ENCODE measurements around the gene RAB11B. TPM values are rescaled to one million over a fixed set of nuclear protein-coding genes. Genes with fewer than 3 reads are reported as not detected.
A peak's percentile ranks its signal among the peaks of the same experiment; 100 is the strongest.
"Not testable (repeated sequence)": the region's sequence is repeated elsewhere in the genome, so short reads cannot be mapped to it uniquely, and the experiment has no call there.

RAB11B gene
- total RNA-seq (2022) (67.2 and 73.3 TPM in 2 replicates), Bru-seq, nascent RNA (percentile 60 among the genes with signal in this experiment), BruChase-seq, experiment 1, labeled RNA remaining after a 6-hour chase (percentile 78 among the genes with signal in this experiment), BruChase-seq, experiment 2, labeled RNA remaining after a 2-hour chase (percentile 62 among the genes with signal in this experiment)
- long read RNA-seq, transcript RAB11B-201 (5 exons, 1,751 nt), result major isoform, 188 of 231 reads
- long read RNA-seq, transcript RAB11B-202 (4 exons, 894 nt), result minor isoform, 30 of 231 reads
- long read RNA-seq, partial matches to known transcripts, result 9 of 231 reads
- long read RNA-seq, other reads (novel, unspliced or antisense), result 4 of 231 reads

DNA sequence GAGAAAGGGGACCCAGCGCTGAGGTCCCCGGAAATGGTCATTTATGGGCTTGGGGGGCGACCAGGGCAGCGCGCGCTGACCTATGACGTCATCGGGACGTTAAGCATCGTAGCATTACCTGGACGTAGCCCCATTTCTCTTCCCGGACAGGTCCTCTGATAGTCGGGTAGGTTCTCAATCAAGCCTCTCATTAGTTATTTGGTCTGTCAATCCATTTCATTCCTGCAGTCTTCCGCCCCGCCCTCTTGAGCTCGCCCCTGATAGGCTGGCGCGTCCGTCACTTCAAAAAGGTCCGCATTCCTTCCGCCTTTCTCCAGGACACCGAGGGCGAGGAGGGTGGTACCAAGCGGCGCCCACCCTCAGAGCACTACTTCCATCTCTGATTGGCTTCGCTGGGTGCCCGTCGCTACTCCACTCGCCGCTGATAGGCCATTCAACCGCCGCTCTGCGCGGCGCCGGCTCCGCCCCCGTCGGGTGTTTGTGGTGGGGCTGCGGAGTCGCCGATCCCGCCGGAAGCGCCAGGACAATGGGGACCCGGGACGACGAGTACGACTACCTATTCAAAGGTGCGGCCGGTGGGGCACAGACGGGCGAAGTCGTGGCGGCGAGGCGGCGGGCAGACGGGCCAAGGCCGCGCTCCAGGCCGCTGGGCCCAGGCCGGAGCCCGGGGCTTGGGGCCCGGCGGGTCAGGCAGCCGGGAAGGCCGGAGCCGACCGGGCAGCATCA, at the start of gene RAB11B:
RAB11B (plus strand) TSS at position 470 of the 726 bp plus-strand sequence; CDS start at position 527, 57 bp downstream.
- intact Hi-C loops (cut with micrococcal nuclease), result loop anchor here (2.0 kb wide), 1 partner anchor 27 kb away; no protein-coding TSS in a partner anchor
- no TSS peak for BruUV-seq (replicated peaks)
- Mint-ChIP-seq H3K4me1 (ENCODE audit: insufficient read depth, unreplicated experiment) (peaks cover 13% of the 10 kb centered on the region), H3K9me3 (ENCODE audit: unreplicated experiment) (no peaks in the 10 kb centered on the region), H3K27ac (ENCODE audit: low read depth, unreplicated experiment) (peak within 1 kb of the TSS; percentile 96), H3K27me3 (ENCODE audit: insufficient read depth, unreplicated experiment) (no peaks in the 10 kb centered on the region), H3K36me3 (ENCODE audit: insufficient read depth, unreplicated experiment) (peaks cover 15% of the 10 kb centered on the region), H3K4me3 (ENCODE audit: unreplicated experiment) (peak within 1 kb of the TSS; percentile 91)
- TF ChIP-seq, protein P1, sequence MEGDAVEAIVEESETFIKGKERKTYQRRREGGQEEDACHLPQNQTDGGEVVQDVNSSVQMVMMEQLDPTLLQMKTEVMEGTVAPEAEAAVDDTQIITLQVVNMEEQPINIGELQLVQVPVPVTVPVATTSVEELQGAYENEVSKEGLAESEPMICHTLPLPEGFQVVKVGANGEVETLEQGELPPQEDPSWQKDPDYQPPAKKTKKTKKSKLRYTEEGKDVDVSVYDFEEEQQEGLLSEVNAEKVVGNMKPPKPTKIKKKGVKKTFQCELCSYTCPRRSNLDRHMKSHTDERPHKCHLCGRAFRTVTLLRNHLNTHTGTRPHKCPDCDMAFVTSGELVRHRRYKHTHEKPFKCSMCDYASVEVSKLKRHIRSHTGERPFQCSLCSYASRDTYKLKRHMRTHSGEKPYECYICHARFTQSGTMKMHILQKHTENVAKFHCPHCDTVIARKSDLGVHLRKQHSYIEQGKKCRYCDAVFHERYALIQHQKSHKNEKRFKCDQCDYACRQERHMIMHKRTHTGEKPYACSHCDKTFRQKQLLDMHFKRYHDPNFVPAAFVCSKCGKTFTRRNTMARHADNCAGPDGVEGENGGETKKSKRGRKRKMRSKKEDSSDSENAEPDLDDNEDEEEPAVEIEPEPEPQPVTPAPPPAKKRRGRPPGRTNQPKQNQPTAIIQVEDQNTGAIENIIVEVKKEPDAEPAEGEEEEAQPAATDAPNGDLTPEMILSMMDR (IDR thresholded peaks at IDR 0.05; ENCODE audit: unreplicated experiment), result no peak
- ChIA-PET CTCF (interaction anchor here (0.5 to 7.0 kb wide), 3 partner anchors 20 to 35 kb away, joined by 3 to 72 read pairs (median 3); partner anchors contain the start of gene MARCHF2), POLR2A (interaction anchor here (0.6 to 2.3 kb wide), 18 partner anchors 12 to 1321 kb away, joined by 3 to 31 read pairs (median 4); partner anchors contain the start of genes ANGPTL4, HNRNPM, MARCHF2 and NDUFA7)
- peak; percentile 100 for DNase-seq (ENCODE audit: unreplicated experiment)

DNA sequence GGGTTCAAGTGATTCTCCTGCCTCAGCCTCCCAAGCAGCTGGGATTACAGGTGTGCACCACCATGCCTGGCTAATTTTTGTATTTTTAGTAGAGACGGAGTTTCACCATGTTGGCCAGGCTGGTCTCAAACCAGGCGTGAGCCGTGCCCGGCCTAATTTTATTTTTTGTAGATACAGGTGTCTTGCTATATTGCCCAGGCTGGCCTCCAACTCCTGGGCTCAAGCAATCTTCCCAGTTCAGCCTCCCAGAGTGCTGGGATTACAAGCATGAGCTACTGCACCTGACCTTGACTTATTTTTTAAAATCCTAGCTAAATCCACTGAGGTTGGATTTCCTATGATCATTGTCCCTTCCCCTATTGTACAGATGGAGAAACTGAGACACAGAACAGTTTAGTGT, 48.7 kb upstream of the RAB11B start:
- H3K27ac Mint-ChIP-seq (ENCODE audit: low read depth, unreplicated experiment); BruUV-seq (replicated peaks); H3K36me3 Mint-ChIP-seq (ENCODE audit: insufficient read depth, unreplicated experiment); DNase-seq (ENCODE audit: unreplicated experiment); H3K4me1 Mint-ChIP-seq (ENCODE audit: insufficient read depth, unreplicated experiment); H3K27me3 Mint-ChIP-seq (ENCODE audit: insufficient read depth, unreplicated experiment); H3K9me3 Mint-ChIP-seq (ENCODE audit: unreplicated experiment); POLR2A ChIA-PET; H3K4me3 Mint-ChIP-seq (ENCODE audit: unreplicated experiment): not testable (repeated sequence)
- CTCF ChIA-PET, result interaction anchor here (1.3 to 2.5 kb wide), 2 partner anchors 11 to 22 kb away, joined by 7 to 13 read pairs; no protein-coding TSS in a partner anchor
- intact Hi-C loops (cut with micrococcal nuclease), result loop anchor here (10.0 kb wide), 1 partner anchor 733 kb away; no protein-coding TSS in a partner anchor

DNA sequence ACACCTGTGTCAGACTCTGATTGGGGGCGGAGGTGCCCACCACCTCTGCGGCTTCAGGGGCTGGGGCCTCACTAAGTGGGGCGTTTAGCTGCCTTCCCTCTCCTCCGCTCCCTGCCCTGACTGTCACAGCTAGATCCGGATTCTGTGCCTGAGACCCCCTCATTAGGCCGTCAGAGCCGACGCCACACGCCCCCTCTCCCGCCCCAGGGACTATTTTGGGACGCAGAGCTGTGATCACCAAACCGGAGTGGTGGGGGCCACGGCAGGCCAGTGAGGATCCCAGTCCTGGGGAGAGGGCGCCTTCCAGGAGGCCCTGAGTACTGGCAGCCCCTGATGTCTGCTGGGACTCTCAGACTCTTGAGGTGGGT, 47.9 kb upstream of the RAB11B start:
- H3K9me3 Mint-ChIP-seq (ENCODE audit: unreplicated experiment), result no peaks in the 10 kb centered on the region
- BruUV-seq (replicated peaks), result no TSS peak
- no peak overlapping the region for H3K27ac Mint-ChIP-seq (ENCODE audit: low read depth, unreplicated experiment)
- H3K27me3 Mint-ChIP-seq (ENCODE audit: insufficient read depth, unreplicated experiment), result no peaks in the 10 kb centered on the region
- POLR2A ChIA-PET, result no interaction called here
- no peak overlapping the region for H3K4me3 Mint-ChIP-seq (ENCODE audit: unreplicated experiment)
- CTCF ChIA-PET, result interaction anchor here (0.6 kb wide), 1 partner anchor 9 kb away, joined by 3 read pairs; no protein-coding TSS in a partner anchor
- peaks cover 6% of the 10 kb centered on the region for H3K36me3 Mint-ChIP-seq (ENCODE audit: insufficient read depth, unreplicated experiment)
- TF ChIP-seq, protein P1 (IDR thresholded peaks at IDR 0.05; ENCODE audit: unreplicated experiment), result no peak
- DNase-seq (ENCODE audit: unreplicated experiment), result no peak
- intact Hi-C loops (cut with micrococcal nuclease), result loop anchor here (10.0 kb wide), 1 partner anchor 733 kb away; no protein-coding TSS in a partner anchor
- no peaks in the 10 kb centered on the region for H3K4me1 Mint-ChIP-seq (ENCODE audit: insufficient read depth, unreplicated experiment)

DNA sequence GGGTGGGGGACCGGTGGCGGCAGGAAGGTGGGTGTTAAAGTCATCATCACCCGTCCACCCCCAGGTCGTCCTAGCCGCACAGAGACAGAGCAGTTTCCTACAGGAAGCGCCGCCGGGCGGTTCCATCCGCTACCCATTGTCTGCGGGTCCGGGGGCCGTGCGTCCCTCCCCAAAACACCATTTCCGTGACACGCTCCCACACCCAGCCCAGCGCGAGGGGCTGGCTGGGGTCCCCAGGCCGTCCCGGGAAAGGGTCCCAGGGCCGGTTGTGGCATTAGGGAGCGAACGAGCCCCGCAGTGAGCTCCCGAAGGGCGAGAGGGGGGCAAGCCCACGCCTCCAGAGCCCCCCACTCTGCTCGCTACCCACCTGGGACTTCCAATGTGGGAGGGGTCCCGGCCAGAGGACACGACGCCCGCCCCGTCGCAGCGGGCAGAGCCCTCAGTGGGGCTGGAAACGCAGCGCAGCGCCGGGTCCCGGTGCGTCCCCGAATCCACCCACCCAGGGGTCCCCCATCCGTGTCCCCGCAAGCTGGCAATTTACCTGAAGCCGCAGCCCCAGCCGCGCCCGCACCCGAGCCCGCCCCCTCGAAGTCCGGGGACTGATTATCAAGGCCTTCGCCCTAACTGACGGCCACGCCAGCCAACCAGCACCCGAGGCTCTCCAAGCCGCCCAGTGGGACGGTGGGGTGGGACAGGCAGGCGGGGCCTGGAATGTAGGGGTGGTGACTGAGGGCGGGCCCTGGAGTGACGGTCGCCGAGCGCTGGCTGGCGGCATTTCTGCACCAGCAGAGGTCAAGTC, 47.3 kb upstream of the RAB11B start, which contains the start of gene KANK3:
KANK3 (minus strand) TSS at position 579 of the 799 bp plus-strand sequence. CDS start 5,434 bp downstream, outside the sequence.
- H3K27ac Mint-ChIP-seq (ENCODE audit: low read depth, unreplicated experiment), result no peak within 1 kb of the TSS
- no peak for DNase-seq (ENCODE audit: unreplicated experiment)
- peaks cover 6% of the 10 kb centered on the region for H3K36me3 Mint-ChIP-seq (ENCODE audit: insufficient read depth, unreplicated experiment)
- H3K4me3 Mint-ChIP-seq (ENCODE audit: unreplicated experiment), result no peak within 1 kb of the TSS
- H3K4me1 Mint-ChIP-seq (ENCODE audit: insufficient read depth, unreplicated experiment), result no peaks in the 10 kb centered on the region
- POLR2A ChIA-PET, result interaction anchor here (1.2 kb wide), 1 partner anchor 8 kb away, joined by 3 read pairs; no protein-coding TSS in a partner anchor
- H3K27me3 Mint-ChIP-seq (ENCODE audit: insufficient read depth, unreplicated experiment), result no peaks in the 10 kb centered on the region
- BruUV-seq (replicated peaks), result no TSS peak
- H3K9me3 Mint-ChIP-seq (ENCODE audit: unreplicated experiment), result no peaks in the 10 kb centered on the region
- CTCF ChIA-PET, result interaction anchor here (0.6 to 2.2 kb wide), 2 partner anchors 8 to 11 kb away, joined by 3 to 20 read pairs; no protein-coding TSS in a partner anchor
- TF ChIP-seq, protein P1 (IDR thresholded peaks at IDR 0.05; ENCODE audit: unreplicated experiment), result no peak
- intact Hi-C loops (cut with micrococcal nuclease), result loop anchor here (10.0 kb wide), 1 partner anchor 732 kb away; no protein-coding TSS in a partner anchor

Data from MCF 10A (cell line).